HEK293T (cell line): ENCODE data around the gene FAM53B.

Experiments used
- BHLHE40 ChIP-seq: fragments of 450-650 bp; IDR thresholded peaks from 2 replicates; pipeline ENCODE4 v1.6.1; 2016; ENCODE audit warnings: mild to moderate bottlenecking, moderate library complexity, borderline replicate concordance
- CTBP1 ChIP-seq: fragments of 450-650 bp; IDR thresholded peaks from 2 replicates; pipeline ENCODE4 v1.6.1; 2016; ENCODE audit warnings: borderline replicate concordance
- ELF4 ChIP-seq: fragments of 450-650 bp; IDR thresholded peaks from 2 replicates; pipeline ENCODE4 v1.6.1; 2017; ENCODE audit warnings: antibody characterized with exemption
- FOXA1 ChIP-seq: fragments of 450-650 bp; IDR thresholded peaks from 2 replicates; pipeline ENCODE4 v1.6.1; 2016; ENCODE audit warnings: mild to moderate bottlenecking
- FOXK2 ChIP-seq: fragments of 450-650 bp; IDR thresholded peaks from 2 replicates; pipeline ENCODE4 v1.6.1; 2016; ENCODE audit warnings: mild to moderate bottlenecking
- FOXM1 ChIP-seq: fragments of 450-650 bp; IDR thresholded peaks from 2 replicates; pipeline ENCODE4 v1.6.1; 2017; ENCODE audit warnings: mild to moderate bottlenecking, borderline replicate concordance
- LEF1 ChIP-seq: fragments of 450-650 bp; IDR thresholded peaks from 2 replicates; pipeline ENCODE4 v1.6.1; 2017; ENCODE audit warnings: mild to moderate bottlenecking, borderline replicate concordance
- NFRKB ChIP-seq: fragments of 450-650 bp; IDR thresholded peaks from 2 replicates; pipeline ENCODE4 v1.6.1; 2016; ENCODE audit warnings: mild to moderate bottlenecking, moderate library complexity
- SP1 ChIP-seq: fragments of 450-650 bp; IDR thresholded peaks from 2 replicates; pipeline ENCODE4 v1.6.1; 2017
- SUZ12 ChIP-seq: fragments of 450-650 bp; IDR thresholded peaks from 2 replicates; pipeline ENCODE4 v1.6.1; 2016; ENCODE audit warnings: mild to moderate bottlenecking
- TARDBP ChIP-seq: fragments of 450-650 bp; IDR thresholded peaks from 2 replicates; pipeline ENCODE4 v1.6.1; 2016
- ZNF384 ChIP-seq: fragments of 450-650 bp; IDR thresholded peaks from 2 replicates; pipeline ENCODE4 v1.6.1; 2016
- TF ChIP-seq, protein P1 (sequence below): fragments of 450-650 bp; IDR thresholded peaks from 2 replicates; pipeline ENCODE4 v1.6.1; 2016

DNA sequence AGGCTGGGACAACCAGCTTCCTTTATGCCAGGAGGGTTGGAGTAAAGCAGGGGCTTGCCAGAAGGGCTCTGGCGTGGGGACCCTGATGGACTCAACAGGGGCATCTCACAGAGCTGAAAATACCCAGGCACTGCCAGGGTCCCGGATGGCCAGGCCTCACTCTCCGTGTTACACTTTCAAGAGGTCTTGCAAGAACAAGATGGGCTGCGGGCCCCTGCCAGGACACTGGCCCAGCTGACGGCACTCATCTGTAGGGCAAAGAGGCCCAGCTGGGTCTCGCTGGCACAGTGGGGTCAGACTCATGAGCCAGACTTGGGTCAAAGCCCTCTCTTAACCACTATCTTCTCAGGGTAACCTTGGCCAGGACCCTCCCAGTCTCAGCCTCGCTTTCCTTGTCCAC, 90.9 kb downstream of the FAM53B start:
- TF ChIP-seq BHLHE40, result no peak
- TF ChIP-seq TARDBP, result no peak
- no peak for TF ChIP-seq SP1
- TF ChIP-seq FOXM1, result no peak
- TF ChIP-seq FOXA1, result no peak
- no peak for TF ChIP-seq CTBP1
- no peak for TF ChIP-seq SUZ12
- no peak for TF ChIP-seq LEF1
- no peak for TF ChIP-seq FOXK2
- TF ChIP-seq, protein P1, sequence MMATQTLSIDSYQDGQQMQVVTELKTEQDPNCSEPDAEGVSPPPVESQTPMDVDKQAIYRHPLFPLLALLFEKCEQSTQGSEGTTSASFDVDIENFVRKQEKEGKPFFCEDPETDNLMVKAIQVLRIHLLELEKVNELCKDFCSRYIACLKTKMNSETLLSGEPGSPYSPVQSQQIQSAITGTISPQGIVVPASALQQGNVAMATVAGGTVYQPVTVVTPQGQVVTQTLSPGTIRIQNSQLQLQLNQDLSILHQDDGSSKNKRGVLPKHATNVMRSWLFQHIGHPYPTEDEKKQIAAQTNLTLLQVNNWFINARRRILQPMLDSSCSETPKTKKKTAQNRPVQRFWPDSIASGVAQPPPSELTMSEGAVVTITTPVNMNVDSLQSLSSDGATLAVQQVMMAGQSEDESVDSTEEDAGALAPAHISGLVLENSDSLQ, result no peak
- no peak for TF ChIP-seq NFRKB
- TF ChIP-seq ELF4, result no peak
- no peak for TF ChIP-seq ZNF384
